Stimulated activated CD4-positive, alpha-beta T cell treated with anti-CD3 and anti-CD28 coated beads, TNF-alpha, amount 100 ng/mL, for 4 hours (primary cell): ENCODE results near the gene CC2D2A.

ENCODE experiments used
- DNase-seq, 3 experiments: peaks; one replicate each; pipeline ENCODE4 v3.0.0-alpha.2; 2020; ENCODE audit warnings: low read depth in 3 of 3

Gene CC2D2A

DNA sequence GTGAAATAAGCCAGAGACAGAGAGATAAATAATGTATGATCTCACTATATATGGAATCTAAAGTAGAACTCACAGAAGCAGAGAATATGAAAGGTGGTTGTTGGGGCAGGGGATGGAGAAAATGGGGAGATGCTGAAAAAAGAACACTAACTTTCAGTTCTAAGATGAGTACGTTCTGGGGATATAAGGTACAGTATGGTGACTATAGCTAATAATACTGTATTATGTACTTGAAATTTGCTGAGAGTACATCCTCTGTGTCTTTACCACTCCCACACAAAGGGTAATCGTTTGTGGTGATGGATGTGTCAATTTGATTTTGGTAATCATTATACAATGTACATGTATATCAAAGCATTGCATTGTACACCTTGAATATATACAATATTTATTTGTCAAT, 178.9 kb downstream of the CC2D2A start:
- no peak for DNase-seq

- DNase-seq: peak in 2 of 3 experiments; percentile 2 to 37
Observed at GRCh38 chr4:15649914-15650545, 180.3 kb downstream of the CC2D2A start.
